Stimulated activated naive B cell treated with anti-CD40 and anti-IgM and Interleukin-4, amounts not matched to agents 10 μg/mL and 1 μg/mL and 100 μg/mL, for 72 hours (primary cell): ENCODE data around the gene MBP.

Experiments
- ATAC-seq, 2 donors: fragments of 150-1000 bp; cut with Tn5 transposase; replicated peaks; 2 replicates each; pipeline ENCODE4 v1.10.0; 2021; ENCODE audit warnings: moderate library complexity in 1 of 2
- DNase-seq: peaks from one replicate; pipeline ENCODE4 v3.0.0; 2021
- H3K27ac Mint-ChIP-seq: one replicate; pipeline ENCODE4 v1.8.0; 2022; ENCODE audit warnings: mild to moderate bottlenecking, mixed read lengths
- H3K27me3 Mint-ChIP-seq, 2 donors: one replicate each; pipeline ENCODE4 v1.8.0; 2022; ENCODE audit warnings: mixed read lengths in 2 of 2
- H3K36me3 Mint-ChIP-seq, 2 donors: one replicate each; pipeline ENCODE4 v1.8.0; 2022; ENCODE audit warnings: mixed read lengths in 2 of 2, mild to moderate bottlenecking in 1 of 2
- H3K4me1 Mint-ChIP-seq, 2 donors: one replicate each; pipeline ENCODE4 v1.8.0; 2022; ENCODE audit warnings: mixed read lengths in 2 of 2, mild to moderate bottlenecking in 1 of 2
- H3K4me3 Mint-ChIP-seq, 2 donors: one replicate each; pipeline ENCODE4 v1.8.0; 2022; ENCODE audit warnings: mild to moderate bottlenecking in 2 of 2, mixed read lengths in 2 of 2, moderate library complexity in 1 of 2
- H3K9me3 Mint-ChIP-seq, 2 donors: one replicate each; pipeline ENCODE4 v1.8.0; 2022; ENCODE audit warnings: mixed read lengths in 2 of 2, mild to moderate bottlenecking in 1 of 2

MBP gene

DNA sequence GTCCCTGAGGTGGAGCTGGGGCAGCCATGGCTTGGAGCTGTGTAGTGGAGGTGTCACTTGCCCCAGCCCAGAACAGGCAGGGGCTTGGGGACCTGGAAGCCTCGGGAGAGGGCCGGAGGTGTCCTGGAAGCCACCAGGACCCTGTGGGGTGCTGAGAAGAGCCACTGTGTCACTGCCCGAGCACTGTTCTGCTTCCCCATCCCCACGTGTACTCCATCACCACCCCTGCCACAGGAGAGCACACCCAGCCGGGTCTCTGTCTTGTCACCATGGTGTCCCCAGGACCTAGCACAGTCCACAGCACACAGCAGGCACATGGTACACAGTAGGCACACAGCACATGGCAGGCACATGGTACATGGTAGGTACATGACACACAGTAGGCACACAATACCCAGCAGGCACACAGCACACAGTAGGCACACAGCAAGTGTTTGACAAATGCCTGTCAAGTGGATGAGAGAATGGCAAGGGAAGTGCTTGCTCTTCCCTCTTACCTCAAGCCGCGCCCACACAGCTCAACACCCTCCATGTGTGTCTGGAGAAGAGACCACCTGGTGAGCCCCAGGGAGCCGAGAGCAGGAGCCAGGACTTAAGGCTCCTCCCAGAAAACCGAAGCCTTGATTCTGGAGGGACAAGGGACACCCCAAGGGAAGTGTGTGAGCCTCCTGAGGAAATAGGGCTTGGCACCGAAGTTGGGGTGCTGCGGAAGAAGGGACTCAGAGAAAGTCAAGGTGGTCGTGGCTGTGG, 13.3 kb downstream of the MBP start:
- H3K36me3 Mint-ChIP-seq, result peaks cover 12 to 57% of the 10 kb centered on the region in 2 donors
- DNase-seq (no peak), ATAC-seq (no peak)
- no peaks in the 10 kb centered on the region for H3K27me3 Mint-ChIP-seq
- H3K27ac Mint-ChIP-seq, result peak overlapping the region; percentile 83
- H3K9me3 Mint-ChIP-seq, result peaks cover 0 to 4% of the 10 kb centered on the region in 2 donors
- H3K4me3 Mint-ChIP-seq, result no peak overlapping the region
- peaks cover 44 to 85% of the 10 kb centered on the region in 2 donors for H3K4me1 Mint-ChIP-seq

DNA sequence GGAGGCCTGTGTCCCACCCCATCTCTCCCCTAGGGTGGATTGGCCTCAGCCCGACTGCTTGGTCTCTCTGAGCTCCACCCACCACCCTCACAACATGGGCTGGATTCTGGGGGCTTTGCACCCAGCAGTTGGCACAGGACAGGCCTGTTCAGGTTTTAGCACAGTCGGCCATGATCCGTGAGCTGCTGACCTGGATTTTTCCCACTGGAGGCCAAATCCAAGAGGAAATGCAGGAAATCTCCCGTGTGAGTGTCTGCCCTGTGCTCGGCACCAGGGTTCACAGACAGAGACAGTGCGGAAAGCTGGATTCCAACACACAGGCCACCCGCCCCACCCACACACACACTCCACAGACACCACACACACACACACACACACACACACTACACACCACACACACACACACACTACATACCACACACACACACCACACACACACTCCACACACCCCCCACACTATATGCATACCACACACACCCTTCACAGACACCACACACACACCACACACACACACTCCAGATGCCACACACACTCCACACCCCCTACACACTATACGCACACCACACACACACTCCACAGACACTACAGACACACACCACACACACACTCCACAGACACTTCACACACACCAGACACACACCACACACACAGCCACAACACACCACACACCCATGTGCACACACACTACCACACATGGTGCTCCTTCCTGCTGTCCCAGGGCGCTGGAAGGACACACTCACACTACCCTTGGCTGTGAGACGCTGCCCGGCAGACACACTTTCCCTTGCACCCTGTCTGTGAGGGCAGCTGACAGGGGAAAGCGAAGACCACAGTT, 14.1 kb downstream of the MBP start:
- Mint-ChIP-seq H3K4me3 (no peak overlapping the region), H3K4me1 (peaks cover 37 to 79% of the 10 kb centered on the region in 2 donors), H3K27ac (peak overlapping the region; percentile 83), H3K9me3 (peaks cover 0 to 4% of the 10 kb centered on the region in 2 donors), H3K36me3 (peaks cover 13 to 57% of the 10 kb centered on the region in 2 donors), H3K27me3 (no peaks in the 10 kb centered on the region)
- ATAC-seq (no peak), DNase-seq (no peak)

DNA sequence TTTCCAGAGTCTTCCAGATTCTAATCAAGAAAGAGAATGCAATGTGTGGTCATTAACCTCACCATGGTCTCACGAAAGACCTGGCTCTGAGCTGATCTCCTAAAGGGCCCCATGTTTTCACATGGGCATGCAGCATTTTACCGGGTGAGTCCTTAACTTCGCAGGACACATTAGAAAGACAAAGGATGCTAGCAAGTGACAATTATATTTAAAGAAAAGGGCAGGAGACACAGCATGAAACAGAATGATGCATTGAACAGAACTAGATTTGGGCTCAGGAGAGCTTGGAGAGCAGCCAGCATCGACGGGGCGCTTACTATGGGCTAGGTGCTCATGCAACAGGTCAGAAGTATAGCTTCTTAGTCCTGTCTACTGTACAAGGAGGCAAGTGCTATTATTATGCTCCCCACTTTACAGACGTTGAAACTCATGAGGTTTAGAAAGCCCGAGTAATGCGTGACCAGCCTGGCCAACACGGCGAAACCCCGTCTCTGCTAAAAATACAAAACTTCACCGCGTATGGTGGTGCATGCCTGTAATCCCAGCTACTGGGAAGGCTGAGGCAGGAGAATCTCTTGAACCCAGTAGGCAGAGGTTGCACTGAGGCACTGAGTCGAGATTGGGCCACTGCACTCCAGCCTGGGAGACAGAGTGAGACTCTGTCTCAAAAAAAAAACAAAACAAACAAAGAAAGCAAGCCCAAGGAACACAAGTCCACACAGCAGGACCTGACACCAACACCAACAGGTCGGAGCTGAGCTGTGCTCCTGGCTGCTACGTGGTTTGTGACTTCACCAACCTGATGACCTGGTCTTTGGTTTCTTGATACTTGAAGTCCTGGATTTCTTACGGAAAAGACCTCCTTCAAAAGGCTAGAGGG, 16.1 kb downstream of the MBP start:
- no peak for ATAC-seq
- H3K4me1 Mint-ChIP-seq, result peaks cover 38 to 75% of the 10 kb centered on the region in 2 donors
- H3K4me3 Mint-ChIP-seq, result no peak overlapping the region
- H3K36me3 Mint-ChIP-seq, result peaks cover 21 to 67% of the 10 kb centered on the region in 2 donors
- no peak for DNase-seq
- H3K27ac Mint-ChIP-seq, result peak overlapping the region; percentile 14
- peaks cover 0 to 4% of the 10 kb centered on the region in 2 donors for H3K9me3 Mint-ChIP-seq
- no peaks in the 10 kb centered on the region for H3K27me3 Mint-ChIP-seq

DNA sequence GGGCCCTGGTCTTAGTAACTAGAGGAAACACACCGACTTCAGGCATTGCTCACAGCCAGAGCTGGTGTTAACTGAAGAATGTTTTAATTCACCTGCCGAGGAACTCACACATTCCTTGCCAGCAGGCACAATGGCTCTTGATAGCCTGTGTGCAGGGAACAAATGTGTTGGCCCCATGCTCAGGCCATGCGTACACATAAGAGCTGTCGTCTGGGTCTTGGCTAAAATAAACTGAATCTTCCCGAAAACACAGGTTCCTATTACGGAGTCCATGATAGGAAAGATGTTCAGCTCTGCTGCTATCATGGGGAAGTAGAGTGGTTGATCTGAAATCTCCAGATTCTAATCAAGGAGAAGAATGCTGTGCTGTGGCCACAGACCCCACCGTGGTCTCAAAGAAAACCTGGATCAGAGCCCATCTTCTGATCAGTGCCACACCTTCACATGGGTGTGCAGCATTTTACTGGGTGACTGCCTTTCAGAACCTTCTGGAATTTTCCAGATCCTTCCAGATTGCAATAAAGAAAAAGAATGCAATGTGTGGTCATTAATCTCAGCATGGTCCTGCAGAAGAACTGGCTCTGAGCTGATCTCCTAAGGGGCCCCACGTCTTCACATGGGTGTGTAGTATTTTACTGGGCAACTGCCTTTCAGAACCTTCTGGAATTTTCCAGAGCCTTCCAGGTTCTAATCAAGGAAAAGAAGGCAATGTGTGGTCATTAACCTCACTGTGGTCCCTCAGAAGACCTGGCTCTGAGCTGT, 17.2 kb downstream of the MBP start:
- Mint-ChIP-seq H3K4me3 (no peak overlapping the region), H3K9me3 (peaks cover 0 to 4% of the 10 kb centered on the region in 2 donors), H3K27ac (peak overlapping the region; percentile 67), H3K4me1 (peaks cover 43 to 78% of the 10 kb centered on the region in 2 donors), H3K27me3 (no peaks in the 10 kb centered on the region), H3K36me3 (peaks cover 27 to 69% of the 10 kb centered on the region in 2 donors)
- ATAC-seq, result peak in 1 of 2 donors; percentile 6
- DNase-seq, result no peak

DNA sequence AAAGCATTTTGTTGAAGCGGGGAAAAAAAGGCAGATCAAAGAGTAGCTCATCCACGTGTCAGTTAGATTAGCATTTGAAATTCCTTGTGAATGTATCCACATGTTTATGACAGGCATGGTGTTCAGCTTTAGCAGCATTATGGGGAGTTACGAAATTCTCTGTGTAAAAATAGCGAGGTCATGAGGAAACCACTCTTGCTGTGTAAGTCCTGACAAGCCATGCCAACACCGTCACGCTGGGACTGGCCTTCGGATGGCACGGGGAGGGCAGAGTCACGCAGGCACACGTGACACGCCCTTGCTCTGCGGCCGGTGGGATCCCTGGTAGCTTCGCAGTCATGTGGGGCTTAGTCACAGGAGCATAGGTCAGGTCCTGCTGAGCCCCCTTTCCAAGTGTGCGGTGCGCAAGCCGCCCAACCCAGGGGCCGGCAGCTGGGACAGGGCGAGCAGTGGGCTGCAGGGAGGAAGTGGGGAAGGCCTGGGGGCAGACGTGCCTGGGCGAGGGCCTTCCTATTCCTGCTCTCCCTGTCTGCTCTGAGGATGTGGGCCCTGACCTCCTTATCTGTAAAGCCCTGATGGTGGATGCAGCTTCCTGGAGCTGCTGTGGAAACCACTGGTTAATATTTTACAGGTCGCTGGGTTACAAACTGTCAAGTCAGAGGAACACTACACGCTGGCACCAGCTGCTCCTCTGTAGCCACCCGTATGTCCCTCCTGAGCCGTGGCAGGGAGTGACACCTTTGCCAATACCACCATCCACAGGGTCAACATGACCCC, 18.0 kb downstream of the MBP start:
- H3K4me3 Mint-ChIP-seq, result no peak overlapping the region
- ATAC-seq (peak; percentile 69 to 79), DNase-seq (no peak)
- H3K9me3 Mint-ChIP-seq, result peaks cover 0 to 4% of the 10 kb centered on the region in 2 donors
- peaks cover 26 to 64% of the 10 kb centered on the region in 2 donors for H3K36me3 Mint-ChIP-seq
- H3K4me1 Mint-ChIP-seq, result peaks cover 42 to 78% of the 10 kb centered on the region in 2 donors
- H3K27me3 Mint-ChIP-seq, result no peaks in the 10 kb centered on the region
- peak overlapping the region; percentile 67 for H3K27ac Mint-ChIP-seq

DNA sequence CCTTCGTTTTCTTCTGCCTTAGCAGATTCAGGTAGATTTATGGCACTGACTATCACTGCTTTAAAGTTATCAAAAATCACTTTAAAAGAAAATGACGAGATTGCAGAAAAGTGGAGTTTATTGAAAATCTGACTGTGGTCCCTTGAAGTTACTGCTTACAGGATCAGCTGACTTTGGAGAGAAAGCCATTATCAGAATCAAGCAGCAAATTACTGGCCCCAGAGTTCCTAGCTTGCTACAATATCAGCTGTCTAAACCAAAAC, 18.5 kb downstream of the MBP start:
- no peak overlapping the region for H3K4me3 Mint-ChIP-seq
- ATAC-seq (no peak), DNase-seq (no peak)
- H3K4me1 Mint-ChIP-seq, result peaks cover 38 to 78% of the 10 kb centered on the region in 2 donors
- H3K27ac Mint-ChIP-seq, result peak overlapping the region; percentile 37
- H3K27me3 Mint-ChIP-seq, result no peaks in the 10 kb centered on the region
- H3K36me3 Mint-ChIP-seq, result peaks cover 28 to 64% of the 10 kb centered on the region in 2 donors
- H3K9me3 Mint-ChIP-seq, result peaks cover 0 to 4% of the 10 kb centered on the region in 2 donors

DNA sequence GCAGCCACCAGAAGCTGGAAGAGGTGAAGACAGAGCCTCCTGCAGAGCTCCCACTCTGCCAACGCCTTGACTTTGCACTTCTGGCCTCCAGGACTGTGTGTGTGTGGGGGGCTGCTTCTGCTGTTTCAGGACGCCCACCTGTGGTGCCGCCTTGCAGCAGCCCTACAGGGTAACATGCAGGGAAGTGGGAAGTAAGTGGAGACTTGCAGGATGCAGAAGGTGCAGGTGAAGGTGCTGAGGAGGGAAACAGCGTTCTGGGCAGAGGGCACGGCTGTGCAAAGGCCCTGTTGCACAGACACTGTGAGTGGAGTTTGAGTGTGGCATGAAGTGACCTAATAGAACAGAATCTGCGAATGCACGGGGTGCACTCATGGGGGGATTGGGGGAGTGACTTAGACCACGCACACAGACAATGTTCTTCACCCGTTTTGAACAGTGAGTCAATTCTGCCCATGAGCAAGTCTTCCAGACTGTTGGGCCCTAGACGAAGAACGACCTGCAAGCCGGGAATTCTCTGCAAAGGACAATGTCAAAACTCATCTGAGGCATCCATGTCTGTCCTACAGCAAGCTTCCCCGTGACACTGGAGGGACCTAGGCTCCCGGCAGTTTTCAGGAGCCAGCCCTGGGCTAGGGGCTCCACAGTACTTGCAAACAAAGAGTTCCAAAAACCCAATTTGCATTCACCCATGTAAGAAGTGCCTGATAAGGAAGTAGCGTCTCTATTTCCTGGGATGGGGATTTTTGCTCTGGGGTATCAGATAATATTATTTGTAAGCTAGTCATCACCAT, 19.0 kb downstream of the MBP start:
- Mint-ChIP-seq H3K9me3 (peaks cover 0 to under 1% of the 10 kb centered on the region in 2 donors), H3K36me3 (peaks cover 25 to 60% of the 10 kb centered on the region in 2 donors), H3K27ac (peak overlapping the region; percentile 52), H3K4me3 (no peak overlapping the region), H3K27me3 (no peaks in the 10 kb centered on the region), H3K4me1 (peaks cover 37 to 78% of the 10 kb centered on the region in 2 donors)
- DNase-seq (no peak), ATAC-seq (no peak)

DNA sequence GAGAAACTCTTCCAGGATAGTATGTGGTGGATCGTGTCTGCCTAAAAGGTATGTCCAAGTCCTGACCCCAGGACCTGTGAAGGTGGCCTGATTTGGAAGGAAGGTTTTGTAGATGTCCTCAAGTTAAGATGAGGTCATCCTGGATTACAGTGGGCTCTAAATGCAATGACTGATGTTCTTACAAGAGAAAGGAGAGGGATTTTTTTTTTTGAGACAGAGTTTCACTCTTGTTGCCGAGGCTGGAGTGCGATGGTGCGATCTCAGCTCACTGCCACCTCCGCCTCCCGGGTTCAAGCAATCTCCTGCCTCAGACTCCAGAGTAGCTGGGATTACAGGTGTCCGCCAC, 19.9 kb downstream of the MBP start:
- ATAC-seq, result no peak

DNA sequence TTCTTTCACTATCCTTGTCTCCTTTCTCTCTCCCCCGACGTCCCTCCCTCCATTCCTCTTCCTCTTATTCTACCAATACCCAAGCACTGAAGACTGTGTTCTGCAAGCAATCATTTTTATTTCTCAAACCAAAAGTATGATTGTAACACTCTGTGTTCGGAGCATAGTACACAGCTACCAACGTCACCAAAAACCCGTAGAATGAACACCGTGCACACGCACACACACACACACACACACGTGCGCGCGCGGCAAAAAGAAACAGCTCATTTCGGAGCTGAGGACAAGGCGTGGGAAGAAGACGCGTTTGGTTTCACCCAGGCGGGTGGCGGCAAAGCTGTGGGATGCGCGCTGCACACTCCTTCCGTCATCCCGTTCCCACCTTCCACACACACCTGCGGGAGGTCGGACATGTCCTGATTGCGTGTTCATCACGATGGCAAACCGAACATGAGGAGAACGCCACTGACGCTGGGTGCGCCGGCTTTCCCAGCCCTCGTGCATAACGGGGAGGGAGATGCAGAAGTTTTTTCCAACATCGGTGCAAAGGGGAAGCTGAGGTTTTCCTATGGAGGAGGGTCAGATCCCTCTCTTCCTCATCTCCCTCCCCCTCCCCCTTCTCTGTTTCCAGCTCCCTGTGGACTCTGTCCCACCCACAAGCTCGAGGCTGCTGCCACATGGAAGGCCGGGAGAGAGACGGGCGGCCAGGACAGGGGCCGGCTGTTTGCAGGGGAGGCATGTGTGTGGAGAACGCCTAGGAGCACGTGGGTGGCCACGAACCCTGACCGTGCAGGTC, 20.4 kb downstream of the MBP start:
- Mint-ChIP-seq H3K4me1 (peaks cover 45 to 84% of the 10 kb centered on the region in 2 donors), H3K27ac (peak overlapping the region; percentile 16), H3K9me3 (peaks cover 0 to 1% of the 10 kb centered on the region in 2 donors), H3K4me3 (no peak overlapping the region), H3K36me3 (peaks cover 24 to 57% of the 10 kb centered on the region in 2 donors), H3K27me3 (no peaks in the 10 kb centered on the region)
- ATAC-seq (no peak), DNase-seq (no peak)

More for the DNA sequence above, 19.9 kb downstream of the MBP start:
- no peak overlapping the region for H3K4me3 Mint-ChIP-seq
- H3K27me3 Mint-ChIP-seq, result no peaks in the 10 kb centered on the region
- H3K36me3 Mint-ChIP-seq, result peaks cover 24 to 58% of the 10 kb centered on the region in 2 donors
- peaks cover 43 to 83% of the 10 kb centered on the region in 2 donors for H3K4me1 Mint-ChIP-seq
- no peak for DNase-seq
- no peaks in the 10 kb centered on the region for H3K9me3 Mint-ChIP-seq
- no peak overlapping the region for H3K27ac Mint-ChIP-seq

DNA sequence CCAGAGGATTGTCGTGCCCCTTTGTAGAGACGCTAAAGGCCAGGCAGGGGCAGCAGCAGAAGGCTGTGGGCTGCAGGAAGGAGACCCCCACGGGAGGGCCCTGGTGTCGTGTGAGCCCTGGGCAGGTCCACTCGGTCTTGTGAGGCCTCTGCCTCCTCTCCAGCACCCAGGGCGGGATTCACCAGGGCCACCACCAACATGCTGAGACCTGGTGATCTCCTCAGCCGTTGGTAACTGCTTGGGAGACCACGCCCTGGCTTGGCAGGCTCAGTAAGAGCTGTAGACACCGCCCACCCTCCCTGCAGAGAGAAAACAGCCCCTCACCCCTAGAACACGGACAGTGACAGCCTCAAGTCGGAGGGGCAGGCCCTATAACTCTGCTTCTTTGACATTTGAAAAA, 21.1 kb downstream of the MBP start:
- Mint-ChIP-seq H3K4me1 (peaks cover 52 to 84% of the 10 kb centered on the region in 2 donors), H3K9me3 (peaks cover 0 to 5% of the 10 kb centered on the region in 2 donors), H3K36me3 (peaks cover 27 to 56% of the 10 kb centered on the region in 2 donors), H3K27ac (no peak overlapping the region), H3K27me3 (no peaks in the 10 kb centered on the region), H3K4me3 (no peak overlapping the region)
- no peak for ATAC-seq
- DNase-seq, result no peak

DNA sequence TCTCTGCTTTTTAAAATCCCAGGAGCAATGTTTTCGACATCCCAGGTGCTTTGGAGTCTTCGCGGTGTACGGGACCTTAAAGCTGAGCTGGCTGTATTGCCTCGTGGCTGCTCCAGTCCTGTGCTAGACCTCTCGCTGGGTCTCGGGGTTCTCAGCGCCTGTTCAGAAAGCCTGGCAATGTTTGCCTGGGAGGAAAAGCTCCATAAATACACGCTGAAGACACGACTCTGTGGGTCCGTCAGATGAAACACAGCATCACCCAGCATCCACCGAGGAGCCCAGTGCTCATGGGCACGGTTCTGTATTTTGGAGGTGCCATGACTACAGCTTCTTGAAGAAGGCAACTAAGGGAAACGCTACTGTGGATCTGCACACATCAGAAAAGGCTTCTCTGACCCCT, 21.6 kb downstream of the MBP start:
- Mint-ChIP-seq H3K4me1 (peaks cover 55 to 84% of the 10 kb centered on the region in 2 donors), H3K4me3 (no peak overlapping the region), H3K36me3 (peaks cover 27 to 57% of the 10 kb centered on the region in 2 donors), H3K27me3 (no peaks in the 10 kb centered on the region), H3K27ac (no peak overlapping the region), H3K9me3 (peaks cover 0 to 6% of the 10 kb centered on the region in 2 donors)
- DNase-seq (no peak), ATAC-seq (no peak)

DNA sequence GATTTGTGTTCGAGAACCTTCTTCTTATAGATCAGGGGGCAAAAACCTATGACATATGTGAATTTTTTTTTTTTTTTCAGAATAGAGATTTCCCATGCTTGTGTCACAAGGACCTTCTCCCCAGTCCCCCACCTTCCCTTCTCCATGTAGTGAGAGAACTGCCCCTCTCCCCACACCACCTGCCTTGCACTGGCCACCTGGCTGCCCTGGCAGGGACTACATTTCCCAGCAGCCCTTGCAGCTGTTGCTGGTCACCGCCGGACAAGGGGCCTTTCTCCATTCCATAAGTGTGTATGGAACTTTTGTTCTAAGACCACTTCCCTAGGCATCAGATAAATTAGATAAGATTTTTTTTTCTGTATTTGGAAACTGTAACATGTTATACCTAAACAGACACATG, 22.2 kb downstream of the MBP start:
- H3K27me3 Mint-ChIP-seq, result no peaks in the 10 kb centered on the region
- H3K27ac Mint-ChIP-seq, result no peak overlapping the region
- no peak for ATAC-seq
- DNase-seq, result no peak
- no peak overlapping the region for H3K4me3 Mint-ChIP-seq
- H3K9me3 Mint-ChIP-seq, result peaks cover 0 to 6% of the 10 kb centered on the region in 2 donors
- H3K4me1 Mint-ChIP-seq, result peaks cover 57 to 87% of the 10 kb centered on the region in 2 donors
- peaks cover 32 to 62% of the 10 kb centered on the region in 2 donors for H3K36me3 Mint-ChIP-seq
